ENCODE data around the gene DPH5.
"Not testable (repeated sequence)": the region's sequence is repeated elsewhere in the genome, so short reads cannot be mapped to it uniquely, and the experiment has no call there.

Gene DPH5

DNA sequence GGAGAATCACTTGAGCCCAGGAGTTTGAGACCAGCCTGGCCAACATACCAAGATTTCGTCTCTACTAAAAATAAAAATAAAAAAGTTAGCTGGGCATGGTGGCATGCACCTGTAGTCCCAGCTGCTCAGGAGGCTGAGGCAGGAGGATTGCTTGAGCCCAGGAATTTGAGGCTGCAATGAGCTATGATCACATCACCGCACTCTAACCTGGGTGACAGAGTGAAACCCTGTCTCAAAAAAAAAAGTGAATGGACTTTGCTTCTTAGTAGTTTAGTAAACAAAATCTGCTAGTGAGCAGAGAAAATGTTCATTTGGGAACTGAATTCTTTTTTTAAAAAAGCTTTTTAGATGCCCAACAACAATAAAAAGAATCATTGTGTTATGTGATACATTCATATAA, 6.5 kb upstream of the DPH5 start:
- DNase-seq (ENCODE audit: low read depth in 2 of 2), result not testable (repeated sequence)

DNA sequence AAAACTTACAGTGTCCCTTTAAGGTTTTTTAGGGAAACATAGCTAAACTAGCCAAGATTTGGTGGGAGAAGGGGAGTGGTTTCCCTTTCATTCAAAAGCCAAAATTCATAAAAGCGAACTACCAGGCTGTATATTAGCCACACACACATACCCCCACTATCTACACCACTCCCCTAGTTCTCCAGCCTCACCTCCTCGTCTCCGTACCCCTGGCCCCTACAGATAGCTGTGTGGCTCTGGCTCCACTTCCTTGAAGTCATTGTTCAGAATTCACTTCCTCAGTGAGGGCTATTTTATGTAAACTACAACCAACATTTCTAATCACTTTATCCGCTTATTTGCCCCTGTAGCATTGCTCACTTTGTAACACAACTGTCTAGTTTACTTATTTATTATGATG, 5.3 kb upstream of the DPH5 start:
- no peak for DNase-seq (ENCODE audit: low read depth in 2 of 2)

DNA sequence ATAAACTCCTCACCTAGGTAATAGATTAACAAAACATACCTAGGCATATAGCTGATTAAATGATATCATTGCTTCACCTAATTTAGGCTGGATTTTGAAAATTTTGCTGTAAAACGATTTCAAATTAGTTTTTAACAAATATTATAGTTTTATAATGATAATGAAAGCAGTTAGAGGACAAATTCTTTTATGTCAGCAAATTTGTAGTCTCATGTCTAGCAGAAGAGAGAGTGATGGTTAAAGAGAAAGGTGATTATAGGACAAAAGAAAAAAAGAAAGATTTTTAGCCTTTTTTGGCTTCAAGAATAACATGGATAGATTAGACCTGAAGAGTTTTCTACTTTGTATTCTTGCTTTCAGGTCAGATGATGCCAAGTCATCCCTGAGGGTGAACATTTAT, 3.6 kb upstream of the DPH5 start:
- no peak for DNase-seq (ENCODE audit: low read depth in 2 of 2)

- no peak for DNase-seq (ENCODE audit: low read depth in 2 of 2)
These were observed 2.9 kb upstream of the DPH5 start for GRCh38 chr1:101028466-101028865.

DNA sequence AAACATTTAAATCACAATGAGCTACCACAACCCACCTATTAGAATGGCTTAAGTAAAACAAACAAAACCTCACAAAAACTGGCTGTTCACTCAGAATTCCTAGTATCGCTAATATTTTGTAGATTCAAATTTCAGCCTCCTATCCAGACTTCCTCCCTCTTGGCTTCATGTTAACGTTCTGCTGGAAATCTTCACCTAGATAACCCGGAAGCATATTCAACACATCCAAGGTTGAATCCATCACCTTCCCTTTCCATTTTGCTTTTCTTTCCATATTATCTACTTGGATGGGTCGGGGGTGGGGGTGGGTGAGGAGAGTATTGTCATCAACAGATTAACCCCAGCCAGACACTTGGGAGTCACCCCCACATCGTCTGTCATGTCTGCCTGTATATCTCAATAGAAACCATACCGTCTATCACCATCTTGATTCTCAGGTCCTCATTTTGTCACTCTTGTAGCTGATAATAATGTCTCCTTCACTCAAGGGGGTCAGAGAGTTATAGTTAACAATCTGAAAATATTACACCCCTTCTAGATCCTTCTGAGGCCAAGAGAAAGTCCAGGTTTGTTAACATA, 1.7 kb upstream of the DPH5 start:
- no peak for DNase-seq (ENCODE audit: low read depth in 2 of 2)

GRCh38 chr1:101026430-101026788, 825 bp upstream of the DPH5 start:
- no peak for DNase-seq (ENCODE audit: low read depth in 2 of 2)

GRCh38 chr1:101025283-101025656, 314 bp downstream of the DPH5 start:
- DNase-seq (ENCODE audit: low read depth in 2 of 2), result peak; percentile 11 to 16

- DNase-seq (ENCODE audit: low read depth in 2 of 2), result no peak
These were observed 3.3 kb downstream of the DPH5 start for GRCh38 chr1:101022294-101022693.

- DNase-seq (ENCODE audit: low read depth in 2 of 2), result no peak
These were observed 8.1 kb downstream of the DPH5 start for GRCh38 chr1:101017448-101017847.

DNA sequence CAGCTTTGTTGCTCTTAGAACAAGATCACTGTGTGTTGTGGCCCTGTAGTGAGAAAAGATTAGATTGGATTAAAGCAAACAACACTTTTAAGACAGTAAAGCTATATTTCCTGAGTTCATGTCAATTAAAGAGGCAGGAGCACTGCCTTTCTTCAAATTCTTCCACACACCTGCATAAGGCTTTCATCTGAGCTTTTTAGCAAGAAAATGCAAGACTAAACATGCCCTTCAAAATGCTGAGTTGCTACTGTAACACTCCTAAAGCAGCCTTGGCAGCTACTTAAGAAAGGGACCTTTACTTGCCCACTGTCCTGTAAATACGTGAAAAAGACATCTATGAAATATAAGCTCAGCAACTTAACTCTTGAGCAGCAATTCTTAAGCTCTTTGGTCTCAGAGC, 11.8 kb downstream of the DPH5 start:
- DNase-seq (ENCODE audit: low read depth in 2 of 2), result no peak

GRCh38 chr1:101008229-101008834, 17.3 kb downstream of the DPH5 start:
- no peak for DNase-seq (ENCODE audit: low read depth in 2 of 2)

- DNase-seq (ENCODE audit: low read depth in 2 of 2), result no peak
These were observed 19.0 kb downstream of the DPH5 start for GRCh38 chr1:101006553-101006952.

- no peak for DNase-seq (ENCODE audit: low read depth in 2 of 2)
These were observed 19.7 kb downstream of the DPH5 start for GRCh38 chr1:101005871-101006270.

GRCh38 chr1:101005183-101005582, 20.4 kb downstream of the DPH5 start:
- DNase-seq (ENCODE audit: low read depth in 2 of 2), result no peak

DNA sequence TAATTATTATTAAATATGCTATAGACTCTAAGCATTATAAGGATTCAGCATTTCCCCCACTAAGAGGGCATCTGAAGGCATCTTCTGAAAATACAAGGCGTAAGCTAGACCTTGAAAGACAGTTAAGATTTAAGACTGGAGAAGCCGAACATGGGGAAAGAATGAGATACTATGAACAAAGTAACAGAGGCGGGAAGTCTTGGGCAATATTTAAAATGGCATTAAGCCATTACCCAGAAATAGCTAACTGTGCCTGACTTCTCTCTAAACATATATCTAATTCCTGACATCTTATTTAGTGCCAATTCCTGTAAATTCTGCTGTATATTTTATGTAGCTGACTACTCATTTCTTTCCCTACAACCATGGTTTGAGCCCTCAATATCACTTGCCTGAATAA, 20.9 kb downstream of the DPH5 start:
- DNase-seq (ENCODE audit: low read depth in 2 of 2), result no peak

GRCh38 chr1:101004061-101004460, 21.5 kb downstream of the DPH5 start:
- DNase-seq (ENCODE audit: low read depth in 2 of 2), result no peak

DNA sequence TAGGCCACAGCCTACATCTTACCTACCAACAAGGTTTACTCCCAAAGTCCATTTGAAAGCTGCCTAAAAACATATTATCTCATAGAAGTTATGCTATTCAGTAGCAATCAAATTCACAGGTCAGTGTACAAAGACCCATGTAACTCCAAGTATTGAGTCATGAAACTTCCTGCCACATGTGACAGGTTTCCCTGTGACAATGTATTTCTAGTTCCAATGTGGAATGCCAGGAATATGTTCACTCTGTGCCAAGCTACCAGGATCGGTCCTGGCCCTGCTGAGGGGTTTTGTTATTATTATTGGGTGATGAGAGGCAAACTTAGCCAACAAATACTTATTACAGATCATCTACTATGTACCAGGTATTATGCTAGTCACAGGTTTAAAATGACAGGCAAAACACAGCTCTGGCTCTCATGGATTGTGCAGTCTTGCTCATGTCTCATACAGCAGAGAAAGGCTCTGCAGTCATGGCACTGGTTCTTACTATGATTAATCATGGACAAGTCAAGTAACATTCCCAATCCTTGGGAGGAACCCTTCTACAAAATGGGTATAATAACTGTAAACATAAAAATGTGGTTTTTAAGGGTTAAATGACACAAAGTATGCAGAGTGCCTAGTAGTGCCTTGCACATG, 22.5 kb downstream of the DPH5 start:
- DNase-seq (ENCODE audit: low read depth in 2 of 2), result no peak

DNA sequence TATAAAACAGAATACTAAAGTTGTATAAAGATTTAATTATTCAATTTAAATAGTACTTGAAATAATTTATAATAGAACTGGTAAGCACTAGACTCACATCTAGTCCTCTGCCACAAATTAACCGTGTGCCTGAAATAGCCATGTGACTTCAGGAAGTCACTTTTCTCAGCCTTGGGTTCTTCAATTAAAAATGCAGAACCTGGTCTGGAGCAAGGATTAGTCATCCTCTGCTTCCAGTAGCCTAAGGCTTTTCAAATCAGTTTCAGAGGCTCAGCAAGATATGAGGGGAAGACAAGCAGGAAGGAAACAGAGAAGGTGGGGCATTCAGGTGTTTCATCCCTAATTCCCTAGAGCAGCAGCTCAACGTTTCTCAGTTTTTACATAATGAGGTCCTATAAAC, 23.0 kb downstream of the DPH5 start:
- no peak for DNase-seq (ENCODE audit: low read depth in 2 of 2)

DNA sequence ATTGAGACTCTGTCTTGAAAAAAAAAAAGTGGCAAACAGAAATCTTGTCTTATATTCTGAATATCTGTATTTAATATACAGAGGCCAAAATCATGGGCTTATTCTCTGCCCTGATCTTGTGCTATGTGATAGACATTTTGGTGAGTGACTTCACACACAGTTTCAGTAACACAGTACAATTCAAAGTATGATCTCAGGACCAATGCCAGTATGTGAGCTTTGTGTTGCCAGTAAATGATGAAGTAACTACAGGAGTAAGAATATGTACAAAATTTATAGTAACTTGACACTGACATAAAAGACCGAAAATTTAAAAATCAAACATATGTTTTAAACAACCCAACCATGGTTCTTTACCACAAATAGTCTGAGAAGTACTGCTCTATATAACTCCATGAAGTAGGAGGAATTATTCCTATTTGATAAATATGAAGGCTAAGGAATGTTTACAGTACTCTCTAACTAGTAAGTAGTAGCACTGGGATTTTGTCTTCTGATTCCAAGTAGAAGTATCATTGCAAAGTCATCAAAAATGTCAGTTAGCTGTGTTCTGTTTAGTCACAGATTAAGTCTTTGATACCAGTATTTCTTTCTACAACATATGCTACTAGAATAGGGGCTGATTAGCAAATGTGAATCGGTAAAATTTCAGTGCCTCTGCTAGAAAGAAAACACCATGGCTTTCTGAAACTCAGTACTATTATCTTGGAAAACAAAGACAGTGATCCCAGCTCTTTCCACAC, 25.3 kb downstream of the DPH5 start:
- DNase-seq (ENCODE audit: low read depth in 2 of 2), result no peak

- no peak for DNase-seq (ENCODE audit: low read depth in 2 of 2)
These were observed 27.2 kb downstream of the DPH5 start for GRCh38 chr1:100998426-100998825.

DNA sequence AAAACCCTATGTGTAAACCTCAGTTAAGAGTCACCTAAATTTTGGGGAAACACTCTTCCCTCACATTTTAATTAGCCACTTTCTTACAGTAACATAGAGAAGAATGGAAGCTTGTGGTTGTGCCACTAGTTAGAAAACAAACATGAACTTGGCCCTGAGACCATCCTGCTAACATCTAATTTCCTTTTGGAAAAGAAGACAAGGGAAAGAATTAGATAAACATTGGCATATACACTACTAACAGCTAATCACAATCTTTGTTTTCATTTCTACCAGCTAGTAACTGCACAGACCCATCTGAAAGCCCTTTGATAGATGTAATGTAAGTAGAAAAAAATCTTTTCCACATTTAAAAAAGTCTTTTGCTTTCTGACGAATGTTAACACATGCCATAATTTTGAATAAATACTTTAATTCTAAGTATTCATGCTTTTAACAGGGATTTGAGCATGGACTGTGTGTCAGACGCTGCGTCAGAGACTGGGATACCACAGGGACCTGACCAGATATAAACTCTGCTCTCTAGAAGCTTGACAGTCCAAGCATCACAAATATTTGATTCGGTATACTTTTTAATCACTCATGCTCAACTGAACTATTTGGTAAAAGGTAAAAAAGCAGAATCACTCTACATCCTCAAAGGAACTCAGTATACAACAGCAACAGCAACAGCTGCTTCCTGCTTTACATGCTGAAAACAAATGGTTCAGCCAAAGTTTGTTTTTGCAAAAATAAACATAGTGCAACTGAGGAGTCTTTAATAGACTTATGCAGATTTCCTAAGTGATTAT, 30.2 kb downstream of the DPH5 start:
- no peak for DNase-seq (ENCODE audit: low read depth in 2 of 2)
